GM21367 (cell line): Measurements from ENCODE around the gene FOXJ2.
"Not testable (repeated sequence)": the region's sequence is repeated elsewhere in the genome, so short reads cannot be mapped to it uniquely, and the experiment has no call there.

ENCODE experiments used
- ATAC-seq: cut with Tn5 transposase; IDR thresholded peaks from one replicate; pipeline ENCODE4 v1.9.1; 2021; ENCODE audit not compliant: unreplicated experiment

The FOXJ2 gene

DNA sequence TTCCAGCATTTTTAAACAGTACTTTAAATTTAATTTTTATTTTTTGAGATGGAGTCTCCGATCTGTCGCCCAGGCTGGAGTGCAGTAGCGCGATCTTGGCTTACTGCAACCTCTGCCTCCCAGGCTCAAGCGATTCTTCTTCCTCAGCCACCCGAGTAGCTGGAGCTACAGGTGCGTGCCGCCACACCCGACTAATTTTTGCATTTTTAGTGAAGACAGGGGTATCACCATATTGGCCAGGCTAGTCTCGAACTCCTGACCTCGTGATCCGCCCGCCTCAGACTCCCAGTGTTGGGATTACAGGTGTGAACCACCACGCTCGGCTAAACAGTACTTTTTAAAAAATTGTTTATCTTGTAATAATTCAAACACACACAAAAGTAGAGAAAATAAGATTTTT is 4.2 kb upstream of the FOXJ2 start:
- no peak for ATAC-seq

DNA sequence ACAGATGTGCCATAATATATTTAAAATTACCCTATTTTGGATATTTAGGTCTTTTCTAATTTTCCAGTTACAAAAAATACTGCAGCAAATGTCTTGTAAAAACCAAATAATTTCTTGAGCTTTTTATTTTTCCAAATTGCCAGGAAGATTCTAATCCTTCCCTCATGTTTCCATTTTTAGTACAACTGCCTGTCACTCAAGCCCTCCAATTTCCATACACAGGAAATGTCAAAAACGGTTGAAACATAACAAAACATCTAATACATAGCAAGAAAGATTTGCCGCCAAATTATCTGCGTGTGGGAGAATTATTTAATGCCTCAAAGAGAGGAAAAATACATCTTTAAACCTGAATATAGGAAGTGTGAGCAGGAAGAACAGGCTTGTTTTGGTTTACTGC is 2.3 kb upstream of the FOXJ2 start:
- ATAC-seq, result no peak

DNA sequence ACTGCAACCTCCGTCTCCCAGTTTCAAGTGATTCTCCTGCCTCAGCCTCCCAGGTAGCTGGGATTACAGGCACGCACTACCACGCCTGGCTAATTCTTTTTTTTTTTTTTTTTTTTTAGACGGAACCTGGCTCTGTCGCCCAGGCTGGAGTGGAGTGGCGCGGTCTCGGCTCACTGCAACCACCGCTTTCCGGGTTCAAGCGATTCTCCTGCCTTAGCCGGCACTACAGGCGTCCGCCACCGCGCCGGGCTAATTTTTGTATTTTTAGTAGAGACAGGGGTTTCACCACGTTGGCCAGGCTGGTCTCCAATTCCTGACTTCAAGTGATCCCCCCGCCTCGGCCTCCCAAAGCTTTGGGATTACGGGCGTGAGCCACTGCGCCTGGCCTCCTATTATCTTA is 1.5 kb upstream of the FOXJ2 start:
- not testable (repeated sequence) for ATAC-seq

- ATAC-seq, result no peak
Measured at GRCh38 chr12:8031872-8032241, 659 bp upstream of the FOXJ2 start.

- ATAC-seq, result no peak
Measured at GRCh38 chr12:8033153-8034044, 883 bp downstream of the FOXJ2 start.

DNA sequence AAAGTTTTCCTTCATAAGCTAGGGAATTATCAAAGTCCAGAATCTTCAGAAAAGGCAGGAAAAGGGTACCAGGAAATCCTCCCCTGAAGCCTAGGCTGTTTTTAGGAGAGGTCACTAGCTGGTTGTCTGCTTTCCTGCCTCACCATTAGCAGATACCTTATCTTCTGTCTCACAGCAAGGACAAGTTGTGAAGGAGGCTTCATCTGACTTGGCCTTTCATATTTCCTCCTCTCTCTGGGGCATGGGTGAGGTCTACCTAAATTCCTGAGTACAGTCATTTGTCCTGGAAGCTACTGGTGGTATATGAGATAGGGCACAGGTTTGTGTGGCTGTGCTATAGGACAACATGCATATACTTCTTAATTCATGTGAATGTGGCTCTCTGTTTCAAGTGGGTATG is 2.3 kb downstream of the FOXJ2 start:
- no peak for ATAC-seq

DNA sequence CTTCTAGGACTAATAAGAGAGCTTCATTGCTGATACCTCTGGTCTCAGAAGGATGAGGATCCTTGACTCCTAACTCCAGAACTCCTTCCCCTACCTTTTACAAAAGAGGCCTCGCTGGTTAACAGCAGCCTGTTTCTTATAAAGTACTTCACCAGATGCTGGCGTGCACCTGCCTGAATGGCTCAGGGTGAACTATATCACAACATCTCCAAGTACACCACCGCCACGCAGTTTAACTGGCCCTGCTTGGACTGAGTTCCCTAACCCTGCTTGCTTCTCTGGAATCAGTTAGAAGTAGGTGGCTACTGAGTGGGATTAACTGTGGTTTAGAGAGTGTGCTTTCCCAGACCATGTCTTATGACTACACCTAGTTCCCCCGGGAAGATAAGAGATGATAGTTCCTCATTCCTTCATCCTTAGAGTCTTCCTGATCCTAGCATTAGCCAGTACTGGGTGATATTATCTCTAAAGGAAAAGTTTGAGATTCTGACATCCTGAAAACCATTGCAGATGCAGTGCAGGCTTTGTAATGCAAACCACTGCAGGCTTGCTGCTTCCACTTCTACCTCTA is 3.0 kb downstream of the FOXJ2 start:
- no peak for ATAC-seq

DNA sequence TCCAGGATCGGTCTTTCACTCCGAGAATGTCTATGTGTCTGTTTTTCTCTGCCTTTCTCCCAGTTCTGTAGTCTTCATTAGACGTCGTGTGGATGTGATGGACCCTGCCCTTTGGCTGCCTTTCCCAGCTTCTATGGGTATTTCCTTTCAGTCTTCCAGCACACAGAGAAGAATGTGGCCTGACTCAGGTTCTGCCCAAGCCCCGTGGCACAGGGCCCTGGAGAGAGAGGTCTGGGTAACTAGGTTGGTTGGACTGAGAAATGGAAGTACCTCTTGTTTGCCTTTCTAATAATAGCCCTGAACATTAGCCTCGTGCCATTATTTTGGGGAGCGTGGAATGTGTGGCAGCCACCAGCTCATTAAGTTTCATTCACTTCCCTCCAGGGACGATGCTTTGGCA is 3.8 kb downstream of the FOXJ2 start:
- ATAC-seq, result no peak

- no peak for ATAC-seq
Measured at GRCh38 chr12:8037046-8037663, 4.6 kb downstream of the FOXJ2 start.

GRCh38 chr12:8037947-8038346 is 5.4 kb downstream of the FOXJ2 start:
- ATAC-seq, result no peak

DNA sequence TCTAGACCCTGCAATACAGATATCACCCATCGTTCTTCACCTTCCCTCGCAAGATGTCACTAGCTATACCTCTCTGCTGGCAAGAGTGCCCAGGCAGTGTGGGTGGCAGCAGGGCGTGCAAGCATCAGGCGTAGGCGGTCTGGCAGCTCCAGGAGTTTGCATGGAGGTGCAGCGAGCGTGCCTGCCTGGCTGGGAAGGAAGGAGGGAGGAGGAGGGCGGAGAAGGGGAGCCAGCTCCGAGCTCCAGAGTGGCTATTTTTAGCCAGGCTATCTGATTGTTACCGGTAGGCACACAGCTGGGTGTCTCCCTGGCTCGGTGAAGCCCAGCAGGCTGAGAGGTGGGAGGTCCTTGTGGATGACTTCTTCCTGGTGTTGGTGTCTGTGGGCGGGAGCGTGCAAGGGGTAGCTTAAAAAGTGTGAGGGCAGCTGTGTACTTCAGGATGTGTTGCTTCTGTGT is 6.2 kb downstream of the FOXJ2 start:
- no peak for ATAC-seq

DNA sequence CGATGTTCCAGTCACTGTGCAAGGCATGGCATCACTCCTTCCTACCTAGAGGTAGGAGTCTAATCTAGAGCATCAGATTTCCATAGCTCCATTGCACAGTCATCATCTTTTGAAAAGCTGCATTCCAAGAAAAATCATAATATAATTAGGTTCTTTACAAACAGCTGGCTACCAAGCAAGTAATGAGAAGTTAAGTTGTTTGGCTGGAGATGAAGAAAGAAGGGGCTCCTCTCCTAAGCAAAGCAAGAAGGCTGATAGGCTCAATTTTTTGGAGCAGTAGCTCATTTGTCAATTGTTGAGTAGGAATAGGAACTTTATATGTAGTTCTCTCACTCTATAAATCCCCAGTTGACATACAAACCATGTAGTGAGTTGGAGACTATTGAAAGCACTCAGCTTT is 8.3 kb downstream of the FOXJ2 start:
- ATAC-seq, result no peak

DNA sequence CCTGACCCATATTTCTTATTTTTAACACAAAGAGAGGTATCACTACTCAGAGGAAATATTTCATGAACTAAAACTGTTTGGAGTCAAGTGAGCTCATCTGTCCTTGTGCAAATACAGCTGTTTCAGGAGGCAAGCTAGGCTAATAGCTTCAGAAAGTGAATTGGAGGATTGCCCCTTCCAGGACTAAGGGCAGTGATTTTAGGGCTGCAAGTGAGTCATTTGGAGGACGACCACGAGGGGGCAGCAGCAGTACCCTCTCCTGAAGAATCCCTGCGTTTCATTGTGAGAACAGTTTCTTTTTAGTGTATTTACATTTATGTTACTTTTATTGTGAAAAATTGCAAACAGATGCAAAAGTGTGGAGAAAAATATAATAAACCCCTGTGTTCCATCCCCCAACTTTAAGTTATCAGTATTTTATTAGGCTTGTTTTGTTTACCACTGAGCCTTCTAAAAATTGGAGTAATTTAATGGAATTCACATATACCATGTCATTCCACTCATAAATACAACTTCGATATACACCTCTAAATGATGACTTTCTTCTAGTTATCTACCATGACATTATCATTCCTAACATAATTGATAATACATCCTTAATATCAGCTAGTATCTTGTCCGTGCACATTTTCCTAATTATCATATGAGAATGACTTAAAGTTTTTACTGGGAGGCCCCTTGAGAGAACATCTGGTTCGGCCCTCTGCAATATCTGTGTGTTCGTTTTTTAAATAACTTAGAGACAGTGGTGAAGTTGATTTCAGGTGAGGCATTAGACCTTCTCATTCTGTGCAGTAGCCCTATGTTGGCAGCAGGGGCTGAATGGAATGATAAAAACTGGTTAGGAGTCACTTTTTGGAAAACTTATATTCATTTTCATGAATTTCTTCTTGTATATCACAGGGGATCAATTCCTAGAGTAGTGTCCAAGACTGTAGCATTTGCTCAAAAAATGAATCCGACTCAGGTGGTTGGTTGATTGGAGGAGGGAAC is 13.7 kb downstream of the FOXJ2 start:
- ATAC-seq, result no peak

DNA sequence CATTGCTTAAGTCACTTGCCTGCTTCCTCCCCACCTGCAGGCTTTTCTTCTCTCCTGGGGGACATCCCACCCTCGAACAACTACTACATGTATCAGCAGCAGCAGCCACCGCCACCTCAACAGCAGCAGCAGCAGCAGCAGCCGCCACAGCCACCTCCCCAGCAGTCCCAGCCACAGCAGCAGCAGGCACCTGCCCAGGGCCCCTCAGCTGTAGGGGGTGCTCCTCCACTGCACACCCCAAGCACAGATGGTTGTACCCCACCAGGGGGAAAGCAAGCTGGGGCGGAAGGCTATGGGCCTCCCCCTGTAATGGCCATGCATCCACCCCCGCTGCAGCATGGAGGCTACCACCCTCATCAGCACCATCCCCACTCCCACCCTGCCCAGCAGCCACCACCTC is 15.3 kb downstream of the FOXJ2 start:
- no peak for ATAC-seq

DNA sequence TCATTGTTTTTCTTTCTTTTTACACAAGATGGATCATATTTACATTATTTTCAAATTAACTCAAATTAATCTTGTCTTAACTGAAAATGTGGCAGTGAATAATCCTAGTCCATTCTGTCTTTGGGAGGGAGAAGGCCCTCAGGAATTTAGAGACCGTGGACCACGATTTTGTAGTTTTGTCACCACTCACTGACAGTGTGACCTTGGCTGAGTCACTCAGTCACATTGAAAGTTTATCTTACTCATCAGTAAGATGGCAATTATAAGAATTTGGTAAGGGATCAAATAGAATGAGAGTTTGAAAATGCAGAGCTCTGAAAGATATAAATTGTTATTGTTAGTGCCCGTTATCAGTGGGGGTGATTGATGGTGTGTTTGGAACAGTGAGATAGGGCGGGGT is 16.4 kb downstream of the FOXJ2 start:
- no peak for ATAC-seq

- ATAC-seq, result no peak
Measured at GRCh38 chr12:8050600-8051250, 18.2 kb downstream of the FOXJ2 start.

GRCh38 chr12:8052679-8053078 is 20.2 kb downstream of the FOXJ2 start:
- ATAC-seq, result no peak

GRCh38 chr12:8054816-8055215 is 22.3 kb downstream of the FOXJ2 start:
- ATAC-seq, result no peak

GRCh38 chr12:8057306-8057705 is 24.8 kb downstream of the FOXJ2 start:
- no peak for ATAC-seq

GRCh38 chr12:8057839-8058238 is 25.3 kb downstream of the FOXJ2 start:
- no peak for ATAC-seq

GRCh38 chr12:8058506-8058905 is 26.0 kb downstream of the FOXJ2 start:
- ATAC-seq, result no peak
